SK-N-SH treated with all-trans-retinoic acid at 6 μM for 48 hours (cell line): Measurements from ENCODE around the gene RLBP1.
A peak's percentile ranks its signal among the peaks of the same experiment; 100 is the strongest.

Experiments used
- ATAC-seq: fragments of 200-7000 bp; cut with Tn5 transposase; 3 replicates; pipeline ENCODE4 v1.9.1; 2020; ENCODE audit warnings: mild to moderate bottlenecking, moderate library complexity
- BACH2 ChIP-seq: fragments of 250-450 bp; sonication (Bioruptor Pico); IDR thresholded peaks from 2 replicates; pipeline ENCODE4 v1.9.0; 2021; ENCODE audit warnings: mild to moderate bottlenecking, borderline replicate concordance
- CREB5 ChIP-seq: fragments of 250-450 bp; sonication (Bioruptor Pico); IDR thresholded peaks from 2 replicates; pipeline ENCODE4 v1.5.1; 2020; ENCODE audit warnings: low read depth, mild to moderate bottlenecking, moderate library complexity
- CSDC2 ChIP-seq: fragments of 250-450 bp; sonication (Bioruptor Pico); IDR thresholded peaks from 2 replicates; pipeline ENCODE4 v1.5.0; 2020; ENCODE audit warnings: mild to moderate bottlenecking, moderate library complexity
- ESRRG ChIP-seq: fragments of 250-450 bp; sonication (Bioruptor Pico); IDR thresholded peaks from 2 replicates; pipeline ENCODE4 v1.6.1; 2021; ENCODE audit warnings: mild to moderate bottlenecking
- ISL1 ChIP-seq: fragments of 250-450 bp; sonication (Bioruptor Pico); IDR thresholded peaks from 2 replicates; pipeline ENCODE4 v2.1.2; 2022; ENCODE audit warnings: mild to moderate bottlenecking, moderate library complexity
- OSR1 ChIP-seq: fragments of 250-450 bp; sonication (Bioruptor Pico); IDR thresholded peaks from 2 replicates; pipeline ENCODE4 v1.8.0; 2022; ENCODE audit warnings: moderate library complexity, mild to moderate bottlenecking, inconsistent platforms
- PATZ1 ChIP-seq: fragments of 250-450 bp; sonication (Bioruptor Pico); IDR thresholded peaks from 2 replicates; pipeline ENCODE4 v1.8.0; 2020; ENCODE audit warnings: mild to moderate bottlenecking, moderate library complexity, borderline replicate concordance
- POU6F1 ChIP-seq: fragments of 250-450 bp; sonication (Bioruptor Pico); IDR thresholded peaks from 2 replicates; pipeline ENCODE4 v1.8.0; 2021; ENCODE audit warnings: low read depth, mild to moderate bottlenecking, moderate library complexity, borderline replicate concordance
- PPARA ChIP-seq: fragments of 250-450 bp; sonication (Bioruptor Pico); IDR thresholded peaks from 2 replicates; pipeline ENCODE4 v1.5.0; 2020; ENCODE audit warnings: mild to moderate bottlenecking, borderline replicate concordance
- RARB ChIP-seq: fragments of 250-450 bp; sonication (Bioruptor Pico); IDR thresholded peaks from 2 replicates; pipeline ENCODE4 v1.8.0; 2021; ENCODE audit warnings: mild to moderate bottlenecking, moderate library complexity
- SNAI2 ChIP-seq: fragments of 250-450 bp; sonication (Bioruptor Pico); IDR thresholded peaks from 2 replicates; pipeline ENCODE4 v1.5.0; 2020; ENCODE audit warnings: mild to moderate bottlenecking, moderate library complexity
- TCF4 ChIP-seq: fragments of 250-450 bp; sonication (Bioruptor Pico); IDR thresholded peaks from 2 replicates; pipeline ENCODE4 v1.8.0; 2021; ENCODE audit warnings: mild to moderate bottlenecking, moderate library complexity, borderline replicate concordance
- TOX ChIP-seq: fragments of 250-450 bp; sonication (Bioruptor Pico); IDR thresholded peaks from 2 replicates; pipeline ENCODE4 v1.8.0; 2021; ENCODE audit warnings: mild to moderate bottlenecking, moderate library complexity, borderline replicate concordance
- ZC3H10 ChIP-seq: fragments of 250-450 bp; sonication (Bioruptor Pico); IDR thresholded peaks from 2 replicates; pipeline ENCODE4 v1.5.1; 2021; ENCODE audit warnings: mild to moderate bottlenecking, moderate library complexity
- ZFP30 ChIP-seq: fragments of 450-650 bp; formaldehyde crosslinking; IDR thresholded peaks from 2 replicates; pipeline ENCODE4 v1.5.0; 2022; ENCODE audit warnings: mild to moderate bottlenecking, moderate library complexity
- ZNF565 ChIP-seq: fragments of 450-650 bp; formaldehyde crosslinking; conservative IDR thresholded peaks from 2 replicates; pipeline ENCODE4 v1.5.0; 2020; ENCODE audit warnings: low read depth, mild to moderate bottlenecking, moderate library complexity

RLBP1 gene

GRCh38 chr15:89172921-89173320, 48.5 kb downstream of the RLBP1 start:
- TF ChIP-seq ZC3H10 (CRISPR knock-in tag) (no peak), POU6F1 (no peak), OSR1 (CRISPR knock-in tag) (no peak), ESRRG (CRISPR knock-in tag) (no peak), PATZ1 (CRISPR knock-in tag) (no peak), BACH2 (CRISPR knock-in tag) (no peak), SNAI2 (CRISPR knock-in tag) (no peak)
- ATAC-seq, result no peak

- TF ChIP-seq RARB (CRISPR knock-in tag) (no peak), ZFP30 (no peak), PATZ1 (CRISPR knock-in tag) (no peak), POU6F1 (no peak), CSDC2 (CRISPR knock-in tag) (no peak), TOX (CRISPR knock-in tag) (no peak), PPARA (CRISPR knock-in tag) (no peak), SNAI2 (CRISPR knock-in tag) (no peak), CREB5 (CRISPR knock-in tag) (no peak)
- ATAC-seq, result peak; percentile 76
Measured at GRCh38 chr15:89171136-89172072, 50.0 kb downstream of the RLBP1 start.

- no peak for ATAC-seq
- TF ChIP-seq ESRRG (CRISPR knock-in tag) (no peak), ZC3H10 (CRISPR knock-in tag) (no peak), SNAI2 (CRISPR knock-in tag) (no peak), POU6F1 (no peak), ZNF565 (no peak), RARB (CRISPR knock-in tag) (no peak), ISL1 (CRISPR knock-in tag) (no peak)
Measured at GRCh38 chr15:89170364-89170763, 51.0 kb downstream of the RLBP1 start.

- TF ChIP-seq TCF4 (CRISPR knock-in tag), result no peak
- no peak for ATAC-seq
Measured at GRCh38 chr15:89168316-89168833, 53.0 kb downstream of the RLBP1 start.
